Activated naive CD4-positive, alpha-beta T cell treated with anti-CD3 and anti-CD28 coated beads for 36 hours (primary cell): ENCODE data around the gene HTD2. TPM values are rescaled to one million over a fixed set of nuclear protein-coding genes. Genes with fewer than 3 reads are reported as not detected.
A peak's percentile ranks its signal among the peaks of the same experiment; 100 is the strongest.

Source experiments
- CTCF ChIA-PET: fragments of 350-600 bp; sonication (Branson Sonifier 250); formaldehyde crosslinking; loops from one replicate; lab custom pipeline; 2021; ENCODE audit warnings: antibody characterized with exemption; lab: Charles Lee
- DNase-seq: peaks from one replicate; pipeline ENCODE4 v3.0.0-alpha.2; 2020
- H3K27ac Mint-ChIP-seq: one replicate; pipeline ENCODE4 v1.8.0; 2021; ENCODE audit warnings: mild to moderate bottlenecking, mixed read lengths
- H3K27me3 Mint-ChIP-seq: one replicate; pipeline ENCODE4 v1.8.0; 2021; ENCODE audit warnings: low read depth, mixed read lengths
- H3K36me3 Mint-ChIP-seq: one replicate; pipeline ENCODE4 v1.8.0; 2021; ENCODE audit warnings: low read depth, mixed read lengths
- H3K4me1 Mint-ChIP-seq: one replicate; pipeline ENCODE4 v1.8.0; 2021; ENCODE audit warnings: low read depth, mixed read lengths
- H3K4me3 Mint-ChIP-seq: one replicate; pipeline ENCODE4 v1.8.0; 2021; ENCODE audit warnings: mild to moderate bottlenecking, moderate library complexity, mixed read lengths
- H3K9me3 Mint-ChIP-seq: one replicate; pipeline ENCODE4 v1.8.0; 2021; ENCODE audit warnings: mixed read lengths
- intact Hi-C: fragments of 100-400 bp; cut with micrococcal nuclease; formaldehyde crosslinking; loops from one replicate; pipeline ENCODE4 v1.15.1; 2023
- total RNA-seq, 2 experiments: library from RNA; stranded (reverse); gene quantifications; one replicate each; pipeline ENCODE4 v1.2.3, GENCODE V29; 2021

Gene HTD2
- total RNA-seq, 2 experiments from 2014 or later: 6.9 to 8.1 TPM

- intact Hi-C loops: loop anchor here (1.0 to 2.0 kb wide), 5 partner anchors 11 to 168 kb away; partner anchors contain the start of gene KCTD6
- DNase-seq: peak; percentile 21
- CTCF ChIA-PET: interaction anchor here (0.6 to 2.3 kb wide), 7 partner anchors 10 to 209 kb away, joined by 3 to 21 read pairs (median 4); partner anchors contain the start of genes HTD2, PXK and RPP14
- peak overlapping the region; percentile 89 for H3K27ac Mint-ChIP-seq
- peak overlapping the region; percentile 16 for H3K4me3 Mint-ChIP-seq
- H3K27me3 Mint-ChIP-seq: no peaks in the 10 kb centered on the region
- H3K36me3 Mint-ChIP-seq: no peaks in the 10 kb centered on the region
- H3K9me3 Mint-ChIP-seq: no peaks in the 10 kb centered on the region
- peaks cover 42% of the 10 kb centered on the region for H3K4me1 Mint-ChIP-seq
Observed at GRCh38 chr3:58324391-58325390, 18.4 kb downstream of the HTD2 start.

GRCh38 chr3:58325525-58325992 lies 19.2 kb downstream of the HTD2 start:
- CTCF ChIA-PET: interaction anchor here (1.3 to 2.3 kb wide), 4 partner anchors 9 to 208 kb away, joined by 4 to 21 read pairs (median 8); partner anchors contain the start of genes HTD2, PXK and RPP14
- Mint-ChIP-seq H3K27me3 (no peaks in the 10 kb centered on the region), H3K27ac (peak overlapping the region; percentile 89), H3K9me3 (no peaks in the 10 kb centered on the region), H3K36me3 (no peaks in the 10 kb centered on the region), H3K4me1 (peaks cover 42% of the 10 kb centered on the region), H3K4me3 (no peak overlapping the region)
- intact Hi-C loops: loop anchor here (2.0 kb wide), 2 partner anchors 29 to 137 kb away; no protein-coding TSS in a partner anchor
- DNase-seq: no peak

GRCh38 chr3:58326267-58326900 lies 20.1 kb downstream of the HTD2 start:
- no peak for DNase-seq
- Mint-ChIP-seq H3K9me3 (no peaks in the 10 kb centered on the region), H3K36me3 (no peaks in the 10 kb centered on the region), H3K27me3 (no peaks in the 10 kb centered on the region), H3K4me1 (peaks cover 39% of the 10 kb centered on the region), H3K4me3 (no peak overlapping the region), H3K27ac (no peak overlapping the region)
- CTCF ChIA-PET: interaction anchor here (0.6 to 2.1 kb wide), 3 partner anchors 8 to 169 kb away, joined by 3 to 8 read pairs (median 4); partner anchors contain the start of genes HTD2 and RPP14
- intact Hi-C loops: no loop called here

GRCh38 chr3:58329150-58329921 lies 23.0 kb downstream of the HTD2 start:
- no peak overlapping the region for H3K4me3 Mint-ChIP-seq
- no peaks in the 10 kb centered on the region for H3K27me3 Mint-ChIP-seq
- no peak overlapping the region for H3K27ac Mint-ChIP-seq

GRCh38 chr3:58329922-58330413 lies 23.6 kb downstream of the HTD2 start:
- CTCF ChIA-PET: interaction anchor here (0.6 to 2.4 kb wide), 2 partner anchors 9 to 108 kb away, joined by 3 to 7 read pairs; no protein-coding TSS in a partner anchor
- Mint-ChIP-seq H3K27me3 (no peaks in the 10 kb centered on the region), H3K27ac (no peak overlapping the region), H3K4me3 (no peak overlapping the region), H3K36me3 (no peaks in the 10 kb centered on the region), H3K4me1 (peaks cover 30% of the 10 kb centered on the region), H3K9me3 (no peaks in the 10 kb centered on the region)
- DNase-seq: no peak
- intact Hi-C loops: no loop called here

More at GRCh38 chr3:58329150-58329921, 23.0 kb downstream of the HTD2 start:
- Mint-ChIP-seq H3K4me1 (peaks cover 30% of the 10 kb centered on the region), H3K36me3 (no peaks in the 10 kb centered on the region), H3K9me3 (no peaks in the 10 kb centered on the region)
- CTCF ChIA-PET: interaction anchor here (0.6 kb wide), 1 partner anchor 108 kb away, joined by 3 read pairs; no protein-coding TSS in a partner anchor
- intact Hi-C loops: no loop called here
- DNase-seq: no peak

GRCh38 chr3:58331593-58332152 lies 25.4 kb downstream of the HTD2 start:
- no peaks in the 10 kb centered on the region for H3K9me3 Mint-ChIP-seq
- H3K4me1 Mint-ChIP-seq: peaks cover 29% of the 10 kb centered on the region
- H3K36me3 Mint-ChIP-seq: peaks cover 9% of the 10 kb centered on the region
- no peaks in the 10 kb centered on the region for H3K27me3 Mint-ChIP-seq
- intact Hi-C loops: loop anchor here (1.0 to 2.0 kb wide), 5 partner anchors 15 to 201 kb away; partner anchors contain the start of genes HTD2, KCTD6 and RPP14
- DNase-seq: no peak
- CTCF ChIA-PET: interaction anchor here (0.7 to 2.4 kb wide), 4 partner anchors 10 to 357 kb away, joined by 3 to 7 read pairs (median 4); partner anchors contain the start of genes HTD2, KCTD6 and RPP14
- peak overlapping the region; percentile 13 for H3K4me3 Mint-ChIP-seq
- H3K27ac Mint-ChIP-seq: no peak overlapping the region

- peaks cover 28% of the 10 kb centered on the region for H3K4me1 Mint-ChIP-seq
- no peaks in the 10 kb centered on the region for H3K9me3 Mint-ChIP-seq
Observed at GRCh38 chr3:58332575-58333188, 26.4 kb downstream of the HTD2 start, which contains the start of gene PXK. Gene PXK (plus strand): TSS chr3:58332892. CDS start chr3:58332989, 97 bp downstream.

GRCh38 chr3:58333206-58334012 lies 27.1 kb downstream of the HTD2 start:
- CTCF ChIA-PET: interaction anchor here (0.6 to 4.8 kb wide), 8 partner anchors 9 to 851 kb away, joined by 3 to 22 read pairs (median 4); partner anchors contain the start of genes HTD2 and RPP14
- peaks cover 28% of the 10 kb centered on the region for H3K4me1 Mint-ChIP-seq
- H3K27ac Mint-ChIP-seq: peak overlapping the region; percentile 91
- peaks cover 12% of the 10 kb centered on the region for H3K36me3 Mint-ChIP-seq
- DNase-seq: peak; percentile 45
- intact Hi-C loops: loop anchor here (1.0 to 2.0 kb wide), 6 partner anchors 13 to 199 kb away; partner anchors contain the start of gene PDHB
- H3K4me3 Mint-ChIP-seq: peak overlapping the region; percentile 100
- no peaks in the 10 kb centered on the region for H3K9me3 Mint-ChIP-seq
- H3K27me3 Mint-ChIP-seq: no peaks in the 10 kb centered on the region

More at GRCh38 chr3:58332575-58333188, 26.4 kb downstream of the HTD2 start, which contains the start of gene PXK:
- intact Hi-C loops: loop anchor here (1.0 to 2.0 kb wide), 7 partner anchors 14 to 200 kb away; partner anchors contain the start of genes HTD2, KCTD6 and RPP14
- H3K27ac Mint-ChIP-seq: peak within 1 kb of the TSS; percentile 91
- CTCF ChIA-PET: interaction anchor here (0.7 to 4.8 kb wide), 6 partner anchors 8 to 852 kb away, joined by 3 to 22 read pairs (median 4); partner anchors contain the start of genes HTD2, KCTD6 and RPP14
- DNase-seq: peak; percentile 77
- peak within 1 kb of the TSS; percentile 100 for H3K4me3 Mint-ChIP-seq
- H3K36me3 Mint-ChIP-seq: peaks cover 12% of the 10 kb centered on the region
- no peaks in the 10 kb centered on the region for H3K27me3 Mint-ChIP-seq

- intact Hi-C loops: loop anchor here (2.0 kb wide), 2 partner anchors 13 to 99 kb away; partner anchors contain the start of gene PDHB
- peaks cover 28% of the 10 kb centered on the region for H3K4me1 Mint-ChIP-seq
- H3K9me3 Mint-ChIP-seq: no peaks in the 10 kb centered on the region
- H3K27ac Mint-ChIP-seq: peak overlapping the region; percentile 91
- H3K27me3 Mint-ChIP-seq: no peaks in the 10 kb centered on the region
- CTCF ChIA-PET: interaction anchor here (0.6 to 4.8 kb wide), 7 partner anchors 9 to 1960 kb away, joined by 4 to 22 read pairs (median 5); partner anchors contain the start of genes HTD2 and RPP14
- DNase-seq: no peak
- H3K36me3 Mint-ChIP-seq: peaks cover 14% of the 10 kb centered on the region
- H3K4me3 Mint-ChIP-seq: peak overlapping the region; percentile 100
Observed at GRCh38 chr3:58334013-58334321, 27.6 kb downstream of the HTD2 start.
